H1 (cell line): ENCODE results near the gene SLC7A8. TPM values are rescaled to one million over a fixed set of nuclear protein-coding genes. Genes with fewer than 3 reads are reported as not detected.

Experiments
- polyA plus RNA-seq, 7 experiments: library from polyadenylated mRNA; depleted of rRNA in 3 of 7; stranded (reverse) in 5 of 7; unstranded in 2 of 7; fragments of >200 nt in 5 of 7; fragments of 200-250 nt in 2 of 7; gene quantifications; 1 replicate in 5 of 7; 2 replicates in 1 of 7; 4 replicates in 1 of 7; pipeline versions ENCODE4 v1.2.1 to v1.2.3, GENCODE V29; 2011 to 2013; ENCODE audit warnings: missing spikeins in 2 of 7, mixed read lengths in 2 of 7
- total RNA-seq: library from RNA; stranded (reverse); fragmentation: NEBNext Ultra II Directional; extraction: Animal tissue kit (Norgen Biotek cat#: 25700); gene quantifications from 2 replicates; pipeline ENCODE4 v1.2.1, GENCODE V29; 2021
- TF ChIP-seq, protein P1 (sequence below): IDR thresholded peaks from 2 replicates; pipeline ENCODE4 v1.6.1; 2011; ENCODE audit warnings: low read depth, mild to moderate bottlenecking, low read length; ENCODE audit not compliant: insufficient read depth

The SLC7A8 gene
- total and polyA plus RNA-seq, 2 of the 8 experiments (the other 6 are each of a cell fraction or from before 2014, with no cell fraction given) = 182 to 204 TPM

DNA sequence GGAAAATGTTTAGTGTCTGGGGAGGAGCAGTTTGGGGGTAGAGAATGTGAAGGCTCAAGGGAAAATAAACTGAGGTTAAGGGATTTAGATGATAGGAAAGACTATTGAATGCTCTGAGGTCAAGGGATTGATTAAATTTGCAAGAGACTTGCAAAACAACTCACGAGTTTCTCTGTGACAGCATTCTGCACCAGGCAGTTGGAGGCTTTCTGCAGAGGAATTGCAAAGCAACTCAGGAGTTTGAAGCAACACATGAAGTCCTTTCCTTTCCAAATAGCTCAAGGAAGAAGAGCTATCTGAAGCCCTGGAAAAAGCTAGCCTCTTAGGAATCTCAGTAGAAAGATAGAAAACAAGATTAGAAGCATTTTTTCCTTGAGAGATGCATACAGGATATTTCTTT, 23.9 kb downstream of the SLC7A8 start (continued):
- TF ChIP-seq, protein P1, sequence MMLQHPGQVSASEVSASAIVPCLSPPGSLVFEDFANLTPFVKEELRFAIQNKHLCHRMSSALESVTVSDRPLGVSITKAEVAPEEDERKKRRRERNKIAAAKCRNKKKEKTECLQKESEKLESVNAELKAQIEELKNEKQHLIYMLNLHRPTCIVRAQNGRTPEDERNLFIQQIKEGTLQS = no peak
